ENCODE data around the gene VKORC1.

Gene VKORC1

GRCh38 chr16:31087971-31088370 is 6.6 kb downstream of the VKORC1 start:
- no peak for DNase-seq (ENCODE audit: low read depth, low spot score)
- Histone ChIP-seq H3K4me3 (ENCODE audit: insufficient read length, low read depth) (no peak overlapping the region), H3K36me3 (ENCODE audit: insufficient read depth, insufficient read length, low read length) (peaks cover 78% of the 10 kb centered on the region), H3K4me1 (ENCODE audit: insufficient read depth, insufficient read length) (peaks cover 7% of the 10 kb centered on the region), H3K9ac (ENCODE audit: insufficient read length, low read depth) (no peak overlapping the region), H3K9me3 (ENCODE audit: insufficient read depth, low read length) (no peaks in the 10 kb centered on the region), H3K27me3 (ENCODE audit: insufficient read depth, insufficient read length) (no peaks in the 10 kb centered on the region)
- TF ChIP-seq SUZ12 (IDR thresholded peaks at IDR 0.05; ENCODE audit: extremely low read depth, insufficient read depth, insufficient read length) (no peak), ZNF274 (IDR thresholded peaks at IDR 0.05; ENCODE audit: low read depth, low read length) (no peak), YY1 (IDR thresholded peaks at IDR 0.05; ENCODE audit: insufficient read depth, insufficient read length) (no peak)

GRCh38 chr16:31087481-31087880 is 7.1 kb downstream of the VKORC1 start:
- H3K4me3 ChIP-seq (ENCODE audit: insufficient read length, low read depth), result no peak overlapping the region
- no peaks in the 10 kb centered on the region for H3K27me3 ChIP-seq (ENCODE audit: insufficient read depth, insufficient read length)
- H3K9ac ChIP-seq (ENCODE audit: insufficient read length, low read depth), result no peak overlapping the region
- H3K4me1 ChIP-seq (ENCODE audit: insufficient read depth, insufficient read length), result peaks cover 4% of the 10 kb centered on the region
- TF ChIP-seq SUZ12 (IDR thresholded peaks at IDR 0.05; ENCODE audit: extremely low read depth, insufficient read depth, insufficient read length), result no peak
- TF ChIP-seq YY1 (IDR thresholded peaks at IDR 0.05; ENCODE audit: insufficient read depth, insufficient read length), result no peak
- TF ChIP-seq ZNF274 (IDR thresholded peaks at IDR 0.05; ENCODE audit: low read depth, low read length), result no peak
- no peaks in the 10 kb centered on the region for H3K9me3 ChIP-seq (ENCODE audit: insufficient read depth, low read length)
- no peak for DNase-seq (ENCODE audit: low read depth, low spot score)
- peaks cover 78% of the 10 kb centered on the region for H3K36me3 ChIP-seq (ENCODE audit: insufficient read depth, insufficient read length, low read length)

GRCh38 chr16:31086629-31086906 is 8.0 kb downstream of the VKORC1 start:
- H3K4me3 ChIP-seq (ENCODE audit: insufficient read length, low read depth), result no peak overlapping the region
- TF ChIP-seq YY1 (IDR thresholded peaks at IDR 0.05; ENCODE audit: insufficient read depth, insufficient read length) (no peak), ZNF274 (IDR thresholded peaks at IDR 0.05; ENCODE audit: low read depth, low read length) (no peak), SUZ12 (IDR thresholded peaks at IDR 0.05; ENCODE audit: extremely low read depth, insufficient read depth, insufficient read length) (no peak)
- H3K9me3 ChIP-seq (ENCODE audit: insufficient read depth, low read length), result no peaks in the 10 kb centered on the region
- no peak overlapping the region for H3K9ac ChIP-seq (ENCODE audit: insufficient read length, low read depth)
- DNase-seq (ENCODE audit: low read depth, low spot score), result no peak
- H3K36me3 ChIP-seq (ENCODE audit: insufficient read depth, insufficient read length, low read length), result peaks cover 84% of the 10 kb centered on the region
- peaks cover 4% of the 10 kb centered on the region for H3K4me1 ChIP-seq (ENCODE audit: insufficient read depth, insufficient read length)
- no peaks in the 10 kb centered on the region for H3K27me3 ChIP-seq (ENCODE audit: insufficient read depth, insufficient read length)

- no peaks in the 10 kb centered on the region for H3K9me3 ChIP-seq (ENCODE audit: insufficient read depth, low read length)
- no peak overlapping the region for H3K9ac ChIP-seq (ENCODE audit: insufficient read length, low read depth)
- no peak for DNase-seq (ENCODE audit: low read depth, low spot score)
- no peak overlapping the region for H3K4me3 ChIP-seq (ENCODE audit: insufficient read length, low read depth)
- peaks cover 4% of the 10 kb centered on the region for H3K4me1 ChIP-seq (ENCODE audit: insufficient read depth, insufficient read length)
- no peak for TF ChIP-seq ZNF274 (IDR thresholded peaks at IDR 0.05; ENCODE audit: low read depth, low read length)
- no peak for TF ChIP-seq YY1 (IDR thresholded peaks at IDR 0.05; ENCODE audit: insufficient read depth, insufficient read length)
- no peak for TF ChIP-seq SUZ12 (IDR thresholded peaks at IDR 0.05; ENCODE audit: extremely low read depth, insufficient read depth, insufficient read length)
- H3K36me3 ChIP-seq (ENCODE audit: insufficient read depth, insufficient read length, low read length), result peaks cover 85% of the 10 kb centered on the region
- H3K27me3 ChIP-seq (ENCODE audit: insufficient read depth, insufficient read length), result no peaks in the 10 kb centered on the region
Measured at GRCh38 chr16:31085873-31086628, 8.5 kb downstream of the VKORC1 start.

GRCh38 chr16:31085411-31085810 is 9.2 kb downstream of the VKORC1 start:
- no peak for DNase-seq (ENCODE audit: low read depth, low spot score)
- no peak overlapping the region for H3K9ac ChIP-seq (ENCODE audit: insufficient read length, low read depth)
- peaks cover 85% of the 10 kb centered on the region for H3K36me3 ChIP-seq (ENCODE audit: insufficient read depth, insufficient read length, low read length)
- TF ChIP-seq SUZ12 (IDR thresholded peaks at IDR 0.05; ENCODE audit: extremely low read depth, insufficient read depth, insufficient read length) (no peak), YY1 (IDR thresholded peaks at IDR 0.05; ENCODE audit: insufficient read depth, insufficient read length) (no peak), ZNF274 (IDR thresholded peaks at IDR 0.05; ENCODE audit: low read depth, low read length) (no peak)
- H3K27me3 ChIP-seq (ENCODE audit: insufficient read depth, insufficient read length), result no peaks in the 10 kb centered on the region
- peaks cover 6% of the 10 kb centered on the region for H3K4me1 ChIP-seq (ENCODE audit: insufficient read depth, insufficient read length)
- no peak overlapping the region for H3K4me3 ChIP-seq (ENCODE audit: insufficient read length, low read depth)
- no peaks in the 10 kb centered on the region for H3K9me3 ChIP-seq (ENCODE audit: insufficient read depth, low read length)

GRCh38 chr16:31084584-31085302 is 9.9 kb downstream of the VKORC1 start:
- no peaks in the 10 kb centered on the region for H3K27me3 ChIP-seq (ENCODE audit: insufficient read depth, insufficient read length)
- no peak for TF ChIP-seq YY1 (IDR thresholded peaks at IDR 0.05; ENCODE audit: insufficient read depth, insufficient read length)
- no peak for TF ChIP-seq ZNF274 (IDR thresholded peaks at IDR 0.05; ENCODE audit: low read depth, low read length)
- TF ChIP-seq SUZ12 (IDR thresholded peaks at IDR 0.05; ENCODE audit: extremely low read depth, insufficient read depth, insufficient read length), result no peak
- H3K9ac ChIP-seq (ENCODE audit: insufficient read length, low read depth), result no peak overlapping the region
- peaks cover 89% of the 10 kb centered on the region for H3K36me3 ChIP-seq (ENCODE audit: insufficient read depth, insufficient read length, low read length)
- no peak for DNase-seq (ENCODE audit: low read depth, low spot score)
- H3K4me1 ChIP-seq (ENCODE audit: insufficient read depth, insufficient read length), result peaks cover 11% of the 10 kb centered on the region
- no peaks in the 10 kb centered on the region for H3K9me3 ChIP-seq (ENCODE audit: insufficient read depth, low read length)
- H3K4me3 ChIP-seq (ENCODE audit: insufficient read length, low read depth), result no peak overlapping the region

GRCh38 chr16:31083981-31084380 is 10.6 kb downstream of the VKORC1 start:
- no peak for DNase-seq (ENCODE audit: low read depth, low spot score)
- Histone ChIP-seq H3K9ac (ENCODE audit: insufficient read length, low read depth) (no peak overlapping the region), H3K36me3 (ENCODE audit: insufficient read depth, insufficient read length, low read length) (peaks cover 92% of the 10 kb centered on the region), H3K27me3 (ENCODE audit: insufficient read depth, insufficient read length) (no peaks in the 10 kb centered on the region), H3K4me1 (ENCODE audit: insufficient read depth, insufficient read length) (peaks cover 11% of the 10 kb centered on the region), H3K4me3 (ENCODE audit: insufficient read length, low read depth) (no peak overlapping the region), H3K9me3 (ENCODE audit: insufficient read depth, low read length) (no peaks in the 10 kb centered on the region)
- TF ChIP-seq ZNF274 (IDR thresholded peaks at IDR 0.05; ENCODE audit: low read depth, low read length) (no peak), YY1 (IDR thresholded peaks at IDR 0.05; ENCODE audit: insufficient read depth, insufficient read length) (no peak), SUZ12 (IDR thresholded peaks at IDR 0.05; ENCODE audit: extremely low read depth, insufficient read depth, insufficient read length) (no peak)
